Rectal smooth muscle tissue (tissue), 1 donor: ENCODE measurements around the gene CHST6.
"Not testable (repeated sequence)": the region's sequence is repeated elsewhere in the genome, so short reads cannot be mapped to it uniquely, and the experiment has no call there.

Source experiments
- H3K27ac ChIP-seq: one replicate; pipeline ENCODE4 v1.7.0; 2013; ENCODE audit warnings: low read depth, low read length, inconsistent platforms
- H3K27me3 ChIP-seq: one replicate; pipeline ENCODE4 v1.7.0; 2013; ENCODE audit warnings: low read length; ENCODE audit not compliant: control insufficient read depth, insufficient read depth
- H3K36me3 ChIP-seq: one replicate; pipeline ENCODE4 v1.7.0; 2013; ENCODE audit warnings: low read length; ENCODE audit not compliant: control insufficient read depth, insufficient read depth
- H3K4me1 ChIP-seq: one replicate; pipeline ENCODE4 v1.7.0; 2013; ENCODE audit warnings: low read length; ENCODE audit not compliant: control insufficient read depth, insufficient read depth
- H3K4me3 ChIP-seq: one replicate; pipeline ENCODE4 v1.7.0; 2013; ENCODE audit warnings: low read length
- H3K9ac ChIP-seq: one replicate; pipeline ENCODE4 v1.7.0; 2013; ENCODE audit warnings: low read length

The CHST6 gene

GRCh38 chr16:75443298-75443697, 51.9 kb downstream of the CHST6 start:
- Histone ChIP-seq H3K9ac (no peak overlapping the region), H3K4me3 (no peak overlapping the region), H3K36me3 (no peaks in the 10 kb centered on the region), H3K27ac (no peak overlapping the region), H3K27me3 (no peaks in the 10 kb centered on the region), H3K4me1 (no peaks in the 10 kb centered on the region)

GRCh38 chr16:75433732-75434413, 61.4 kb downstream of the CHST6 start:
- peak overlapping the region; percentile 98 for H3K27ac ChIP-seq
- H3K9ac ChIP-seq = peak overlapping the region; percentile 83
- H3K4me1 ChIP-seq = no peaks in the 10 kb centered on the region
- no peaks in the 10 kb centered on the region for H3K27me3 ChIP-seq
- no peaks in the 10 kb centered on the region for H3K36me3 ChIP-seq
- H3K4me3 ChIP-seq = peak overlapping the region; percentile 94

GRCh38 chr16:75432828-75433731, 62.2 kb downstream of the CHST6 start, which contains the start of gene CFDP1:
Gene CFDP1 (minus strand): TSS chr16:75433503. CDS start chr16:75433352, 151 bp downstream.
- H3K4me3 ChIP-seq = peak within 1 kb of the TSS; percentile 94
- H3K27ac ChIP-seq = peak within 1 kb of the TSS; percentile 98
- no peaks in the 10 kb centered on the region for H3K4me1 ChIP-seq
- H3K9ac ChIP-seq = peak within 1 kb of the TSS; percentile 83
- no peaks in the 10 kb centered on the region for H3K36me3 ChIP-seq
- no peaks in the 10 kb centered on the region for H3K27me3 ChIP-seq

- Histone ChIP-seq H3K9ac (no peak overlapping the region), H3K4me1 (no peaks in the 10 kb centered on the region), H3K4me3 (no peak overlapping the region), H3K27me3 (no peaks in the 10 kb centered on the region), H3K36me3 (no peaks in the 10 kb centered on the region), H3K27ac (no peak overlapping the region)
Measured at GRCh38 chr16:75429621-75430403, 65.4 kb downstream of the CHST6 start.

GRCh38 chr16:75426524-75426923, 68.7 kb downstream of the CHST6 start:
- H3K27ac ChIP-seq = not testable (repeated sequence)

GRCh38 chr16:75424105-75424762, 71.0 kb downstream of the CHST6 start:
- H3K4me1 ChIP-seq, H3K4me3 ChIP-seq, H3K27me3 ChIP-seq, H3K36me3 ChIP-seq, H3K9ac ChIP-seq, H3K27ac ChIP-seq: not testable (repeated sequence)

More at GRCh38 chr16:75426524-75426923, 68.7 kb downstream of the CHST6 start:
- not testable (repeated sequence) for H3K36me3 ChIP-seq, H3K27me3 ChIP-seq, H3K4me3 ChIP-seq, H3K9ac ChIP-seq, H3K4me1 ChIP-seq

GRCh38 chr16:75423723-75424104, 71.5 kb downstream of the CHST6 start:
- Histone ChIP-seq H3K4me3 (no peak overlapping the region), H3K36me3 (no peaks in the 10 kb centered on the region), H3K9ac (no peak overlapping the region), H3K27me3 (no peaks in the 10 kb centered on the region), H3K27ac (no peak overlapping the region), H3K4me1 (no peaks in the 10 kb centered on the region)
